GM12801 (cell line): ENCODE data around the gene TWNK.

Experiments
- CTCF ChIP-seq: IDR thresholded peaks from one replicate; pipeline ENCODE4 v1.5.1; 2011; ENCODE audit warnings: control low read depth; ENCODE audit not compliant: insufficient read length; ENCODE audit errors: extremely low read depth

Gene TWNK

GRCh38 chr10:100962351-100963080, 24.8 kb upstream of the TWNK start:
- no peak for TF ChIP-seq CTCF

- no peak for TF ChIP-seq CTCF
These were observed 23.5 kb upstream of the TWNK start for GRCh38 chr10:100963826-100964225.

GRCh38 chr10:100965820-100966219, 21.5 kb upstream of the TWNK start:
- TF ChIP-seq CTCF, result no peak

GRCh38 chr10:100966887-100967286, 20.5 kb upstream of the TWNK start:
- TF ChIP-seq CTCF, result no peak

GRCh38 chr10:100967332-100967731, 20.0 kb upstream of the TWNK start:
- no peak for TF ChIP-seq CTCF

GRCh38 chr10:100968062-100968736, 19.1 kb upstream of the TWNK start:
- no peak for TF ChIP-seq CTCF

- no peak for TF ChIP-seq CTCF
These were observed 18.5 kb upstream of the TWNK start for GRCh38 chr10:100968863-100969186.
